ENCODE measurements around the gene RASSF5. TPM values are rescaled to one million over a fixed set of nuclear protein-coding genes. Genes with fewer than 3 reads are reported as not detected.

Gene RASSF5
- total and polyA plus RNA-seq, 2 of the 13 experiments (the other 11 are each of a cell fraction or from before 2014, with no cell fraction given) = 0.18 to 0.40 TPM

- Histone ChIP-seq H3K79me2 (ENCODE audit: insufficient read depth, low read length) (no peaks in the 10 kb centered on the region), H3K9me3 (ENCODE audit: low read length) (no peaks in the 10 kb centered on the region), H4K20me1 (ENCODE audit: insufficient read depth, low read length) (no peaks in the 10 kb centered on the region), H3K4me1 (ENCODE audit: insufficient read depth, low read length) (no peaks in the 10 kb centered on the region), H3K9ac (ENCODE audit: insufficient read depth, low read depth, low read length) (no peak overlapping the region), H3K27ac (ENCODE audit: extremely low read length, insufficient read depth, low read length) (no peak overlapping the region), H2AFZ (ENCODE audit: low read length) (no peak overlapping the region), H3K4me2 (ENCODE audit: low read depth, low read length) (no peak overlapping the region), H3K36me3 (replicated peaks in 1 of 2; ENCODE audit: control insufficient read depth in 1 of 2, insufficient read depth in 2 of 2, low read length in 2 of 2) (peaks cover 3 to 7% of the 10 kb centered on the region in 2 experiments; a peak in 4 of 5 replicates), H3K27me3 (ENCODE audit: control insufficient read depth in 1 of 2, insufficient read depth in 2 of 2, low read length in 2 of 2) (no peaks in the 10 kb centered on the region), H3K4me3 (replicated peaks in 1 of 3; ENCODE audit: insufficient read depth in 1 of 3, low read depth in 2 of 3, low read length in 3 of 3) (no peak overlapping the region)
- DNase-seq (ENCODE audit: low spot score) (peak; percentile 35), FAIRE-seq (peak; percentile 39), ATAC-seq (peak; percentile 95)
- ChIA-PET POLR2A (no interaction called here), CTCF (ENCODE audit: low intra/inter-chr PET ratio, low total read pairs) (interaction anchor here (0.8 to 2.7 kb wide), 2 partner anchors 93 to 174 kb away, joined by 4 to 34 read pairs; no protein-coding TSS in a partner anchor)
- in situ Hi-C loops (cut with HindIII; ENCODE audit: extremely low pct_ligation_motif_present, low pct_unique_long_range_greater_than_20kb) = loop anchor here (5.0 kb wide), 1 partner anchor 92 kb away; no protein-coding TSS in a partner anchor
- intact Hi-C loops (cut with micrococcal nuclease; ENCODE audit: unreplicated experiment) = loop anchor here (1.0 kb wide), 2 partner anchors 93 to 174 kb away; no protein-coding TSS in a partner anchor
- no TSS peak for BruUV-seq (replicated peaks)
- WGBS (ENCODE audit: low lambda C conversion rate) = 62% methylated on average over 17 of the region's 22 CpGs
- TF ChIP-seq PATZ1 (CRISPR knock-in tag; IDR thresholded peaks at IDR 0.05) = 0 out of 2 replicates have a peak, but pooled peaks have one; percentile 26
- TF ChIP-seq FOXC1 (CRISPR knock-in tag; IDR thresholded peaks at IDR 0.05; ENCODE audit: borderline replicate concordance) = 0 out of 2 replicates have a peak, but pooled peaks have one; percentile 19
- TF ChIP-seq TFAP4 (IDR thresholded peaks at IDR 0.05; ENCODE audit: borderline replicate concordance, low read depth) = no peak
- TF ChIP-seq, protein P1, sequence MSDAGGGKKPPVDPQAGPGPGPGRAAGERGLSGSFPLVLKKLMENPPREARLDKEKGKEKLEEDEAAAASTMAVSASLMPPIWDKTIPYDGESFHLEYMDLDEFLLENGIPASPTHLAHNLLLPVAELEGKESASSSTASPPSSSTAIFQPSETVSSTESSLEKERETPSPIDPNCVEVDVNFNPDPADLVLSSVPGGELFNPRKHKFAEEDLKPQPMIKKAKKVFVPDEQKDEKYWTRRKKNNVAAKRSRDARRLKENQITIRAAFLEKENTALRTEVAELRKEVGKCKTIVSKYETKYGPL (CRISPR knock-in tag; IDR thresholded peaks at IDR 0.05) = no peak
- peak; percentile 43; the same call in 1 of the 2 replicates for TF ChIP-seq ZNF280B (CRISPR knock-in tag; IDR thresholded peaks at IDR 0.05; ENCODE audit: borderline replicate concordance)
- TF ChIP-seq TOE1 (CRISPR knock-in tag; IDR thresholded peaks at IDR 0.05) = no peak
- TF ChIP-seq AGO2 (optimal IDR thresholded peaks at IDR 0.05; ENCODE audit: low read depth, low read length) = no peak
- no peak for TF ChIP-seq TGIF2 (CRISPR knock-in tag; IDR thresholded peaks at IDR 0.05)
- TF ChIP-seq MAF1 (CRISPR knock-in tag; IDR thresholded peaks at IDR 0.05; ENCODE audit: borderline replicate concordance) = no peak
- TF ChIP-seq, protein P2, sequence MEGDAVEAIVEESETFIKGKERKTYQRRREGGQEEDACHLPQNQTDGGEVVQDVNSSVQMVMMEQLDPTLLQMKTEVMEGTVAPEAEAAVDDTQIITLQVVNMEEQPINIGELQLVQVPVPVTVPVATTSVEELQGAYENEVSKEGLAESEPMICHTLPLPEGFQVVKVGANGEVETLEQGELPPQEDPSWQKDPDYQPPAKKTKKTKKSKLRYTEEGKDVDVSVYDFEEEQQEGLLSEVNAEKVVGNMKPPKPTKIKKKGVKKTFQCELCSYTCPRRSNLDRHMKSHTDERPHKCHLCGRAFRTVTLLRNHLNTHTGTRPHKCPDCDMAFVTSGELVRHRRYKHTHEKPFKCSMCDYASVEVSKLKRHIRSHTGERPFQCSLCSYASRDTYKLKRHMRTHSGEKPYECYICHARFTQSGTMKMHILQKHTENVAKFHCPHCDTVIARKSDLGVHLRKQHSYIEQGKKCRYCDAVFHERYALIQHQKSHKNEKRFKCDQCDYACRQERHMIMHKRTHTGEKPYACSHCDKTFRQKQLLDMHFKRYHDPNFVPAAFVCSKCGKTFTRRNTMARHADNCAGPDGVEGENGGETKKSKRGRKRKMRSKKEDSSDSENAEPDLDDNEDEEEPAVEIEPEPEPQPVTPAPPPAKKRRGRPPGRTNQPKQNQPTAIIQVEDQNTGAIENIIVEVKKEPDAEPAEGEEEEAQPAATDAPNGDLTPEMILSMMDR (CRISPR knock-in tag; IDR thresholded peaks at IDR 0.05) = peak; percentile 97
- TF ChIP-seq CBX5 (CRISPR knock-in tag; IDR thresholded peaks at IDR 0.05; ENCODE audit: borderline replicate concordance) = no peak
- peak; percentile 60 for TF ChIP-seq TEAD3 (CRISPR knock-in tag; optimal IDR thresholded peaks at IDR 0.05; ENCODE audit: borderline replicate concordance)
Measured at GRCh38 chr1:206489980-206490770, 17.2 kb upstream of the RASSF5 start.
